PC-3 (cell line): ENCODE data around the gene MMP3.

Experiments used
- EZH2 ChIP-seq: fragments of 300-600 bp; sonication (generic); IDR thresholded peaks from one replicate; pipeline ENCODE4 v1.6.1; 2017; ENCODE audit warnings: antibody characterized with exemption, mild to moderate bottlenecking, low read length; ENCODE audit not compliant: unreplicated experiment
- EZH2phosphoT487 ChIP-seq: fragments of 300-600 bp; sonication (generic); IDR thresholded peaks from 2 replicates; pipeline ENCODE4 v1.6.1; 2018; ENCODE audit warnings: mild to moderate bottlenecking, antibody characterized with exemption, low read length, borderline replicate concordance
- TF ChIP-seq, protein P1 (sequence below): fragments of 300-600 bp; sonication (generic); conservative IDR thresholded peaks from 2 replicates; pipeline ENCODE4 v1.5.1; 2017; ENCODE audit warnings: antibody characterized with exemption, low read depth, mild to moderate bottlenecking, low read length

DNA sequence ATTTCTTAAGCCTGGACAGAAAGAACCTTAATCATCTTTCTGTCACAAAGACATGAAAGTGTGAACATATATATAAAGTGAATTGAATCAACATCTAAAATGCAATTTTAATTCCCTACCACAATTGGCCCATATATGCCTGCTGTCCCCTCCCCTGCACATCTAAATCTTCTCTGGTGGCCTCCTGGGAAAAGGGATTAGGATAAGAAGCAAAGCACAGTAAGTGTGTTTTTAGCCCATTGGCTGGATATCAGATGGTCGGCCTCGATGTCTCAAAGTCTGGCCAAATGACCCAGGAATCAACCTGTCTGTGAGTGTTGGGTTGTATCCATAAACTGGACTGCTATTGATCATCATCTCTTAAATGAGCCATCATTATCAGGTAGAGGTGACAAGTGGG is 5.8 kb downstream of the MMP3 start:
- TF ChIP-seq, protein P1, sequence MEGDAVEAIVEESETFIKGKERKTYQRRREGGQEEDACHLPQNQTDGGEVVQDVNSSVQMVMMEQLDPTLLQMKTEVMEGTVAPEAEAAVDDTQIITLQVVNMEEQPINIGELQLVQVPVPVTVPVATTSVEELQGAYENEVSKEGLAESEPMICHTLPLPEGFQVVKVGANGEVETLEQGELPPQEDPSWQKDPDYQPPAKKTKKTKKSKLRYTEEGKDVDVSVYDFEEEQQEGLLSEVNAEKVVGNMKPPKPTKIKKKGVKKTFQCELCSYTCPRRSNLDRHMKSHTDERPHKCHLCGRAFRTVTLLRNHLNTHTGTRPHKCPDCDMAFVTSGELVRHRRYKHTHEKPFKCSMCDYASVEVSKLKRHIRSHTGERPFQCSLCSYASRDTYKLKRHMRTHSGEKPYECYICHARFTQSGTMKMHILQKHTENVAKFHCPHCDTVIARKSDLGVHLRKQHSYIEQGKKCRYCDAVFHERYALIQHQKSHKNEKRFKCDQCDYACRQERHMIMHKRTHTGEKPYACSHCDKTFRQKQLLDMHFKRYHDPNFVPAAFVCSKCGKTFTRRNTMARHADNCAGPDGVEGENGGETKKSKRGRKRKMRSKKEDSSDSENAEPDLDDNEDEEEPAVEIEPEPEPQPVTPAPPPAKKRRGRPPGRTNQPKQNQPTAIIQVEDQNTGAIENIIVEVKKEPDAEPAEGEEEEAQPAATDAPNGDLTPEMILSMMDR, result no peak
- TF ChIP-seq EZH2phosphoT487, result no peak
- no peak for TF ChIP-seq EZH2
